GM21737 (cell line): ENCODE data around the gene ZNF587B.
"Not testable (repeated sequence)": the region's sequence is repeated elsewhere in the genome, so short reads cannot be mapped to it uniquely, and the experiment has no call there.

Experiments used
- ATAC-seq: cut with Tn5 transposase; IDR thresholded peaks from one replicate; pipeline ENCODE4 v1.9.1; 2021; ENCODE audit warnings: mild to moderate bottlenecking, moderate library complexity; ENCODE audit not compliant: unreplicated experiment

ZNF587B gene

DNA sequence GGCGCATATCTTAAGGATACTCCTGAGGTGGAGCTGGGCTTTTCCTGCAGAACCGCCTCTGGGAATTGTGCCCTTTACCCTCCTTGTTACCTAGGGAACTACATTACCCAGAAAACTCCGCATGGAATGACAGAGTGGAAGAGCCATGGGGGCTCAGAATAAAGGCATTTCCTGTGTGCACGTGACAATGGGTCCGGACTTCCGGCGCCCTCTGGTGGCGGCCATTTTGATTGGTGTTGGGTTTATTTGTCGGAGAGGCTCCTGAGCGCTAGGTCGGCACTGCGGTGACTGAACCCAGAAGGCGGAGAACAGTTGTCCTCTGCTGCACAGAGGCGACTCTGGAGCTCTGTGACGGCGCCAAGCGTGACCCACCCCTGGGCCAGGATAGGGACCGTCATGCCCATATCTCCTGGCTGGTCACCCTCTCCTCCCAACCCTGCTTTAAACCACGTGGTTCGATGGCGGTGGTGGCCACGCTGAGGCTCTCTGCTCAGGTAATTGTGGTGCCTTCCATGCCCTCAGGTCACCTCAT, at the start of gene ZNF587B:
Gene ZNF587B, plus strand, starts transcription at position 229 of the 532 bp plus-strand sequence. Its CDS starts 230 bp downstream, at position 459.
- ATAC-seq, result no peak

DNA sequence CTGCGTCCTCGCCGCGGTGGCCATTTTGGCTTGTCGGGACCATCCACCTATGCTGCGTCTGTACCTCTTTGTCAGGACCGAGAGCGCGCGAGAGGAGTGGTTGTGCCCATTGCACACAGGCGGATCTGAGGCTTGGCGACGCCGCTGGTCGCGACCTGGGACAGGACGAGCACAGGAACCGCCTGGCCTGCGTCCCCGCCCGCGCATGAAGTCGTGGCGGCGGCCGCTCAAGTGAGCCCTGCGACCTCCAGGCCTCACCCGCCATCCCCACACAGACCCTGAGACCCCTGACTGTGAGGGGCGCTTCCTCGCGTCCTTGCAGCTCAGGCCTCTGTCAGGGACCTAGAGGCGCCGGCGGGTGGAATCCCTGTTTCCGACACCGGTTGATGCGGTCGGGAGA, 43.8 kb upstream of the ZNF587B start:
- ATAC-seq, result no peak

DNA sequence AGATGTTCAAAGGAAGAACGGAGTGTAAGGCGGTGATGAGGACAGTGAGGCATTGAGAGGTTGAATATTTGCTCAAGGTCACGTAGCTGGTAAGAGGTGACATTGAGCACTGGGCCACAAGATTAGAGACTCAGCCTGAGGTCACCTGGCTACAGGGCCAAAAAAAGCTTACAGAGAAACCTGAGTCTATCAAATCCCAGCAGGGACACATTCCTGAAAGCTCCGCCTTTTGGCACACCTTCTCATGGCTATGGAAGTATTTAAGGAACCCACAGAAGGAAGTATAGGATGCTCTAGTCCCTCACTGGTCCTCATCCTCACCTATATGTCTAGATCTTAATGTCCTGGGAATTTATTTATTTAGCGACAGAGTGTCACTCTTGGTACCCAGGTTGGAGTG, 43.2 kb upstream of the ZNF587B start:
- ATAC-seq, result no peak

DNA sequence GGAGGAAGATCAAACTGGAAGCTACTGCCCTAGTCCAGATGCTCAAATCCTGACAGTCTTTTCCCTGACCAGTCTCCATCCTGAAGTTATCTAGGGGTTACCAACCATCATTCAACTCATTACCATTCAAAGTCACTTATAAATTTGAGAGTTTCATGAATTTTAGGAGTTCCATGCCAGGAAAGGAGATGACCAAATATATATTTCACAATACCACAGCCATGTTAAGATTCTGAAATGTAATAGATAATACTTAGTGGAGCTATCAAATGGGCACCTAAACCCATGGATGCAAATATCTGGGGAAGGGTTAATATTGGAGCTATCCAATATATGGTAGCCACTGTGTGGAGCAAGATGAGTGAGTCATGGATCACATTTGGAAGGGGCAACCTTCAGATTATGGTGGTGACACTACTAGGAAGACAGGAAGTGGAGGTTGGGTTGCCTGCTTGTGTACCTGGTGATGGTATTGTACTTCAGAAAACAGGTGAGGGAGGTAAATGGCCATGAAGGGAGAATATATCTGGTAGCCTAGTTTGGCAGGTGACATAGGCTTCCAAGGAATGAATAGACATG, 41.9 kb upstream of the ZNF587B start:
- no peak for ATAC-seq

DNA sequence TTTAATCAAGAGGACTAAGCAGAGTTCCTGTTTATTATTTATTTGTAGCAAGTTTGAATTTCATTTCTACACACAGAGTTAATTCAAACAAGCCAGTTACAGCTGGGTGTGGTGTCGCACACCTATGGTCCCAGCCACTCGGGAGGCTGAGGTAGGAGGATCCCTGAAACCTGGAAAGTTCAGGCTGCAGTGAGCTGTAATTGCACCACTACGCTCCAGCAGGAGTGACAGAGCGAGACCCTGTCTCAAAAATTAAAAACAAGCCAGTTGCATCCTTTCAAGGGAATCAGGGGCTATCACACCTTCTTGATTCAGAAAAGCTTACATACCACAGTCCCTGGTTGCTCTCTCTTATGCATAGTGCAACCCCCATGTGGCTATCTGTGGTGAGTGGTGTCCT, 40.8 kb upstream of the ZNF587B start:
- ATAC-seq, result no peak

DNA sequence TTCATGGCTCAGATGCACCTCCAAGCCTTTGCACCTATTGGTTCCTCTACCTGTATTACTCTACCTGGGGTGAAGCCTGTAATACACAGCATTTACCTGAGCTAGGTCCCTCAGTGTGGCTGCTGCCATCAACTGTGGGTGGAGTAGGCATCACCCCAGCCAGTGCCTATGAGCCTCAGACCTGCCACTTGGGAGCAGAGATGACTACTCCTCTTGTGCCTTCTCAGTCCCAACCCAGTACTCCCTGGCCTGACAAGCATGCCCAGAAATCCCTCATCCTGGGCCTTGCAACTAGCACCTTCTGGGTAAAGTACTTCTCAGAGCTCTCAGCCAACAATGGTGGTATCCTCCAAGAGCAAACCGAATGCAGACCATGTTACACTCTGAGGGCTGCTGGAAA, 33.5 kb upstream of the ZNF587B start:
- not testable (repeated sequence) for ATAC-seq

DNA sequence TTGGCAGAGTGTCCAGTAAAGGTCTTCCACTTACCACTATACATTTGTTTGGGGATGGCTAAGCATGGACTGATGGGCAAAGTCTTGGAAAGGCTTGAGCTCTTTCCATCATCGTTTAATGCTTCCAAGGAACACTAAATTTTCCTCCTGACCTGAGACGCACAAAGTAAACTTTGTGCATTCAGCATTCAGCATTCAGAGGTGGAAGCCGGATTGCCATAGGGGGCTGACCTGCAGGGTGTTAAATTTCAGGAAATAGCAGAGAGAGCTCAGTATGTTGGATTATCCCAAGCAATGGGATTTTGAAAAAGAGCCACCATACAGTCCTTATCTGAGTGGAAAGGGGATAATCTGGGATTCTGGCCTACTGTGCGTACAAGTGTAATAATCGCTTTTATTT, 29.4 kb upstream of the ZNF587B start:
- ATAC-seq, result no peak

- ATAC-seq, result no peak
These were observed 27.8 kb upstream of the ZNF587B start for GRCh38 chr19:57802269-57802668.

- no peak for ATAC-seq
These were observed 26.9 kb upstream of the ZNF587B start for GRCh38 chr19:57803265-57803593.

- ATAC-seq, result no peak
These were observed 26.3 kb upstream of the ZNF587B start for GRCh38 chr19:57803594-57804325.

GRCh38 chr19:57807541-57807940, 22.6 kb upstream of the ZNF587B start:
- no peak for ATAC-seq

DNA sequence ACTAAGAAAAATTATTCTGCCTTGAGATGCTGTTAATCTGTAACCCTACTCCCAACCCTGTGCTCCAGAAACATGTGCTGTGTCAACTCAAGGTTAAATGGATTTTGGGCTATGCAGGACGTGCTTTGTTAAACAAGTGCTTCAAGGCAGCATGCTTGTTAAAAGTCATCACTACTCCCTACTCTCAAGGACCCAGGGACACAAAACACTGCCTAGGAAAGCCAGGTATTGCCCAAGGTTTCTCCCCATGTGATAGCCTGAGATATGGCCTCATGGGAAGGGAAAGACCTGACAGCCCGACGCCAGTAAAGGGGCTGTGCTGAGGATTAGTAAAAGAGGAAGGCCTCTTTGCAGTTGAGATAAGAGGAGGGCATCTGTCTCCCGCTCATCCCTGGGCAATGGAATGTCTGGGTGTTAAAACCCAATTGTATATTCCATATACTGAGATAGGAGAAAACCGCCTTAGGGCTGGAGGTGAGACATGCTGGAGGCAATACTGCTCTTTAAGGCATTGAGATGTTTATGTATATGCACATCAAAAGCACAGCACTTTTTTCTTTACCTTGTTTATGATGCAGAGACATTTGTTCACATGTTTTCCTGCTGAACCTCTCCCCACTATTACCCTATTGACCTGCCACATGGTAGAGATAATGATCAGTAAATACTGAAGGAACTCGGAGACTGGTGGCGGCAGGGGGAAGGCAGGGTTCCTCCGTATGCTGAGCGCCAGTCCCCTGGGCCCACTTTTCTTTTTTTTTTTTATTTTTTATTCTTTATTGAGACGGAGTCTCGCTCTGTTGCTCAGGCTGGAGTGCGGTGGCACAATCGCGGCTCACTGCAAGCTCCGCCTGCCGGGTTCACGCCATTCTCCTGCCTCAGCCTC, 19.4 kb upstream of the ZNF587B start:
- ATAC-seq, result not testable (repeated sequence)

- ATAC-seq, result no peak
These were observed 17.9 kb upstream of the ZNF587B start for GRCh38 chr19:57812226-57812625.

GRCh38 chr19:57812975-57813820, 16.9 kb upstream of the ZNF587B start:
- not testable (repeated sequence) for ATAC-seq

DNA sequence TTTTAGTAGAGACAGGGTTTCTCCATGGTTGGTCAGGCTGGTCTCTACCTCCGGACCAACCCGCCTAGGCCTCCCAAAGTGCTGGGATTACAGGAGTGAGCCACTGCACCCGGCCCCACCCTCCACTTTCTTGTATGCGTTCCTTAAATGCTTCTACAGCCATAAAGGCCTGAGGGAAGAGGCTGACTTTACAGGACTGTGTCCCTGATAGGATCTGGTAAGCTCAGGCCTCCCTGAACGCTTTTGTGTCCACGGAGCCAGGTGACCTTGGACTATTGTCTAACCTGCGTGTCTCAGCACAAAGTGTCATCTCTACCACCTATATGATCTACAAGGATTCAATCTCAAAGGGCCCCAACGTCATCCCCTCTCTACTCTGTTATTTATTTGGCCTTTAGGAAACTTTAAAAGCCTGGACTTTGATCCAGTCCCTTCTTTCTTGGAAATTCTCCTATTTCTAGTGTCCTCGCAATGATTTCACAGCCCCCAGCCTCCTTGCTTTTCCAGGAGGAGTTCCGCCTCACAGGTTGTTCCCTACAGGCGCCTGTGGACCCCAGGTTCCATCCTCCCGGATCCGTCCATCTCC, 16.1 kb upstream of the ZNF587B start:
- no peak for ATAC-seq

- peak; percentile 74 for ATAC-seq
These were observed 15.4 kb upstream of the ZNF587B start, which contains the start of gene ZNF552 for GRCh38 chr19:57814505-57815246. Gene ZNF552, minus strand, starts transcription at chr19:57814913. Its CDS starts 170 bp downstream, at chr19:57814743.

- ATAC-seq, result no peak
These were observed 14.6 kb upstream of the ZNF587B start for GRCh38 chr19:57815247-57816075.

DNA sequence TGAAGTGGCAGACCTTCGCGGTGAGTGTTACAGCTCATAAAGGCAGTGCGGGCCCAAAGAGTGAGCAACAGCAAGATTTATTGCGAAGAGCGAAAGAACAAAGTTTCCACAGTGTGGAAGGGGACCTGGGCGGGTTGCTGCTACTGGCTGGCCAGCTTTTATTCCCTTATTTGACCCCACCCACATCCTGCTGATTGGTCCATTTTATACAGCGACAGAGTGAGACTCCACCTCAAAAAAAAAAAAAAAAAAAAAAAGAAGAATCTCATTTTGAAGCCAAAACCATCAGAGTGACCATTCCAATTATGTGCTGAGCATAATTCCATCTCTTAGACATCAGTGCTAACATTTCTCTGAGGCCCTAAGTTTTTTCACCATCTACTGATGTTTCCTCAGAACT, 13.4 kb upstream of the ZNF587B start:
- no peak for ATAC-seq

DNA sequence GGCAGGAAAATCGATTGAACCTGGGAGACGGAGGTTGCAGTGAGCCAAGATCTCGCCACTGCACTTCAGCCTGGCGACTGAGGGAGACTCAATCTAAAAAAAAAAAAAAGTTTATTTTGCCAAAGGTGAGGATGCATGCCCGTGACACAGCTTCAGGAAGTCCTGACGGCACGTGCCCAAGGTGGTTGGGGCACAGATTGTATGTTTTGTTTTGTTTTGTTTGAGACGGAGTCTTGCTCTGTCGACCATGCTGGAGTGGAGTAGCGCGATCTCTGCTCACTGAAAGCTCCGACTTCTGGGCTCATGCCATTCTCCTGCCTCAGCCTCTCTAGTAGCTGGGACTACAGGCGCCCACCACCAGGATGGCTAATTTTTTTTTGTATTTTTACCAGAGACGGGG, 12.1 kb upstream of the ZNF587B start:
- ATAC-seq, result no peak
